K562 (cell line): ENCODE data around the gene SERP1. TPM values are rescaled to one million over a fixed set of nuclear protein-coding genes. Genes with fewer than 3 reads are reported as not detected.

ENCODE experiments used
- ARID1B ChIP-seq: fragments of 450-650 bp; IDR thresholded peaks from 2 replicates; pipeline ENCODE4 v1.6.1; 2016; ENCODE audit warnings: antibody characterized with exemption, mild to moderate bottlenecking, inconsistent platforms
- CBFA2T2 ChIP-seq: fragments of 450-650 bp; conservative IDR thresholded peaks from 2 replicates; pipeline ENCODE4 v1.6.1; 2017; ENCODE audit warnings: mild to moderate bottlenecking
- FOS ChIP-seq: IDR thresholded peaks from 3 replicates; pipeline ENCODE4 v1.6.1; 2011; ENCODE audit not compliant: insufficient read length; ENCODE audit errors: extremely low read depth
- LEF1 ChIP-seq: fragments of 450-650 bp; IDR thresholded peaks from 2 replicates; pipeline ENCODE4 v1.6.1; 2016; ENCODE audit warnings: mild to moderate bottlenecking
- MAFG ChIP-seq: fragments of 450-650 bp; conservative IDR thresholded peaks from 2 replicates; pipeline ENCODE4 v1.6.1; 2016; ENCODE audit warnings: missing genetic modification characterization, missing compliant biosample characterization
- MAZ ChIP-seq, 2 experiments: fragments of 450-650 bp in 1 of 2; sonication (generic) in 1 of 2; formaldehyde crosslinking; IDR thresholded peaks in 1 of 2; conservative IDR thresholded peaks in 1 of 2; 2 replicates each; pipeline versions ENCODE4 v1.4.0 to v1.5.0; 2020; ENCODE audit warnings: mild to moderate bottlenecking in 1 of 2, missing genetic modification reagents in 1 of 2
- MTA1 ChIP-seq: fragments of 450-650 bp; IDR thresholded peaks from 2 replicates; pipeline ENCODE4 v1.6.1; 2017; ENCODE audit warnings: borderline replicate concordance
- MTF1 ChIP-seq: fragments of 250-450 bp; sonication (Bioruptor Pico); IDR thresholded peaks from 2 replicates; pipeline ENCODE4 v1.9.0; 2021; ENCODE audit warnings: moderate library complexity, mild to moderate bottlenecking, inconsistent platforms, borderline replicate concordance
- MYC ChIP-seq, 2 experiments: fragments of 250-450 bp in 1 of 2; sonication (Bioruptor Pico) in 1 of 2; IDR thresholded peaks; 2 replicates each; pipeline versions ENCODE4 v1.5.1 to v1.6.1; 2012 to 2021; ENCODE audit warnings: low read depth in 2 of 2, borderline replicate concordance in 1 of 2, improper control_type of control experiment in 1 of 2, low read length in 1 of 2, mild to moderate bottlenecking in 1 of 2, moderate library complexity in 1 of 2
- NFYB ChIP-seq: IDR thresholded peaks from 2 replicates; pipeline ENCODE4 v1.6.1; 2011; ENCODE audit warnings: mild to moderate bottlenecking, moderate library complexity; ENCODE audit not compliant: insufficient read length; ENCODE audit errors: extremely low read depth
- PTRF ChIP-seq: fragments of 450-650 bp; IDR thresholded peaks from 2 replicates; pipeline ENCODE4 v1.6.1; 2016; ENCODE audit warnings: mild to moderate bottlenecking, missing genetic modification characterization, missing compliant biosample characterization
- XRCC4 ChIP-seq: IDR thresholded peaks from one replicate; pipeline ENCODE4 v1.6.1; 2011; ENCODE audit not compliant: insufficient read depth, insufficient read length; ENCODE audit errors: extremely low read depth
- ZC3H4 ChIP-seq: sonication (generic); formaldehyde crosslinking; IDR thresholded peaks from 2 replicates; pipeline ENCODE4 v1.9.0; 2021; ENCODE audit warnings: missing genetic modification reagents, borderline replicate concordance
- ZFP1 ChIP-seq: fragments of 450-650 bp; formaldehyde crosslinking; IDR thresholded peaks from 2 replicates; pipeline ENCODE4 v1.4.0; 2020; ENCODE audit warnings: mild to moderate bottlenecking, mixed read lengths
- ZNF143 ChIP-seq: sonication (generic); formaldehyde crosslinking; IDR thresholded peaks from 2 replicates; pipeline ENCODE4 v1.9.0; 2022; ENCODE audit warnings: mild to moderate bottlenecking, missing genetic modification reagents
- ZNF175 ChIP-seq: fragments of 200-800 bp; sonication (Bioruptor generic); IDR thresholded peaks from 2 replicates; pipeline ENCODE4 v1.6.1; 2016; ENCODE audit warnings: low read depth, mild to moderate bottlenecking, missing genetic modification characterization, missing compliant biosample characterization
- ZNF184 ChIP-seq: sonication (generic); formaldehyde crosslinking; IDR thresholded peaks from 2 replicates; pipeline ENCODE4 v1.5.0; 2020; ENCODE audit warnings: missing genetic modification reagents
- ZNF217 ChIP-seq: sonication (generic); formaldehyde crosslinking; IDR thresholded peaks from 2 replicates; pipeline ENCODE4 v1.8.0; 2022; ENCODE audit warnings: mild to moderate bottlenecking, missing genetic modification reagents
- ZNF239 ChIP-seq: fragments of 250-450 bp; sonication (Bioruptor Pico); IDR thresholded peaks from 2 replicates; pipeline ENCODE4 v1.4.0; 2020; ENCODE audit warnings: mild to moderate bottlenecking
- polyA plus RNA-seq, 8 experiments: library from polyadenylated mRNA; depleted of rRNA in 4 of 8; stranded (reverse) in 5 of 8; unstranded in 3 of 8; fragments of >200 nt; fragmentation: Nextera tagmentation in 2 of 8; fragmentation: Illumina TruSeq in 1 of 8; extraction: Ambion mirVana in 2 of 8; extraction: Trizol in 1 of 8; gene quantifications; 2 replicates each; pipeline versions ENCODE4 v1.2.1 to v1.2.3, GENCODE V29; 2011 to 2014; ENCODE audit warnings: inconsistent platforms in 1 of 8, missing spikeins in 1 of 8
- total RNA-seq, 7 experiments: library from RNA; depleted of rRNA in 6 of 7; stranded (reverse); fragments of >200 nt in 6 of 7; fragmentation: Illumina TruSeq in 2 of 7; extraction: Trizol in 2 of 7; gene quantifications; 2 replicates each; pipeline versions ENCODE4 v1.2.1 to v1.2.3, GENCODE V29; 2011 to 2021; ENCODE audit warnings: low replicate concordance in 1 of 7
- TF ChIP-seq, protein P1 (sequence below): sonication (generic); formaldehyde crosslinking; IDR thresholded peaks from 2 replicates; pipeline ENCODE4 v1.8.0; 2022; ENCODE audit warnings: mild to moderate bottlenecking, missing genetic modification reagents
- TF ChIP-seq, protein P2 (sequence below): fragments of 250-450 bp; sonication (Bioruptor Pico); IDR thresholded peaks from 2 replicates; pipeline ENCODE4 v1.4.0; 2020
- TF ChIP-seq, protein P3 (sequence below): fragments of 250-450 bp; sonication (Bioruptor Pico); IDR thresholded peaks from 2 replicates; pipeline ENCODE4 v1.8.0; 2021; ENCODE audit warnings: borderline replicate concordance, mild to moderate bottlenecking, moderate library complexity; ENCODE audit not compliant: poor library complexity, severe bottlenecking

Gene SERP1
- total and polyA plus RNA-seq, 9 of the 15 experiments (the other 6 are each of a cell fraction or from before 2014, with no cell fraction given), result 38.6 to 443 (median 121) TPM

DNA sequence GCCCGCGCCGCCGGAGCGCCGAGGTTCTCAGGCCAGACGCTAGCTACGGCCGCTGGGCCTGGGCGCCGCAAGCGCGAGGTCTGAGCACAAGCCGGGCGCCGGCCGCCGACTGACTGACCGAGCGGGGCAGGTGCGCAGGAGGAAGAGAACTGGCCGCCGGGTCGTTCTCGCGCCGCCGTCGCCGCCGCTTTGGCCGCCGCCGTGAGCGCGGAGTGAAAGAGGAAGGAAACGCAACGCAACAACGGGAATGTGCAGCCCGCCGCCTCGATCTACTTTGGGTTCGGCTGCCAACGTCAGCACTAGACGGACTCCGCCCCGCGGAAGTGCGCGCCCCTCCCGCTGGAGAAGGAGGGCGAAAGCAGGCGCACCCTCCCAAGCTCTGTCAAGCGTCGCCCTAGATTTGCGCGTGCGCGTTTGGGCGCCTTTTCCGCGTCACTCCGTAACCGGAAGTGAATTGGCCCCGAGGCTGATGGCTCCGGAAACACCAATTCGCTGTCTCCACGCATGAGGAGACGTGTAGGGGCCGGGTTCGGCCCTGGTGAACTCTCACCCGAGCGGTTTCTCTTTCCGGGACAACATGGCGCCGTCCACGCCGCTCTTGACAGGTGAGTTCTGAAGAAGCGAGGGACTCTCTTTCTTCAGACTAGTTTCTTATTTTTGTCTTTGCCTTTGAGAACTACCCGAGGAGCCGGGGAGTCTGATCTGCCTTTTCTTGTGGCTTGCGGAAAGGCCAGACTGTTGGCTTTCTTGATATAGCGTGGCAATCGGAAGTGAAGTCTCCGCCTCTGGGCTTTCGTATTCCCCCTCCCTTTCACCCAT is at the start of gene SERP1, which contains the start of gene EIF2A (continued):
- no peak for TF ChIP-seq LEF1
- TF ChIP-seq, protein P1, sequence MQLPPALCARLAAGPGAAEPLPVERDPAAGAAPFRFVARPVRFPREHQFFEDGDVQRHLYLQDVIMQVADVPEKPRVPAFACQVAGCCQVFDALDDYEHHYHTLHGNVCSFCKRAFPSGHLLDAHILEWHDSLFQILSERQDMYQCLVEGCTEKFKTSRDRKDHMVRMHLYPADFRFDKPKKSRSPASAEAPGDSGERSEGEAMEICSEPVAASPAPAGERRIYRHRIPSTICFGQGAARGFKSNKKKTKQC (CRISPR knock-in tag), result peak; percentile 76
- TF ChIP-seq ZNF175 (CRISPR knock-in tag), result peak; percentile 21; the same call in 1 of the 2 replicates
- TF ChIP-seq XRCC4, result no peak
- no peak for TF ChIP-seq ZFP1
- TF ChIP-seq ARID1B, result no peak
- no peak for TF ChIP-seq ZNF217 (CRISPR knock-in tag)
- TF ChIP-seq MTF1, result no peak
- peak; percentile 99 for TF ChIP-seq MTA1
- TF ChIP-seq PTRF (tag), result no peak
- no peak for TF ChIP-seq ZC3H4 (CRISPR knock-in tag)
- no peak; the same call in 1 of the 2 replicates for TF ChIP-seq ZNF143
- no peak for TF ChIP-seq CBFA2T2
- no peak for TF ChIP-seq NFYB
- TF ChIP-seq MAZ (CRISPR knock-in tag; conservative IDR thresholded peaks at IDR 0.05 in 1 of 2, IDR thresholded peaks at IDR 0.05 in 1 of 2), result peak; percentile 97 to 98
- TF ChIP-seq ZNF184, result no peak
- peak; percentile 98 for TF ChIP-seq MYC (IDR thresholded peaks at IDR 0.05; ENCODE audit: low read depth, low read length)
- peak; percentile 92; the same call in 1 of the 2 replicates for TF ChIP-seq MYC (CRISPR knock-in tag; IDR thresholded peaks at IDR 0.05; ENCODE audit: borderline replicate concordance, low read depth)
- TF ChIP-seq, protein P2, sequence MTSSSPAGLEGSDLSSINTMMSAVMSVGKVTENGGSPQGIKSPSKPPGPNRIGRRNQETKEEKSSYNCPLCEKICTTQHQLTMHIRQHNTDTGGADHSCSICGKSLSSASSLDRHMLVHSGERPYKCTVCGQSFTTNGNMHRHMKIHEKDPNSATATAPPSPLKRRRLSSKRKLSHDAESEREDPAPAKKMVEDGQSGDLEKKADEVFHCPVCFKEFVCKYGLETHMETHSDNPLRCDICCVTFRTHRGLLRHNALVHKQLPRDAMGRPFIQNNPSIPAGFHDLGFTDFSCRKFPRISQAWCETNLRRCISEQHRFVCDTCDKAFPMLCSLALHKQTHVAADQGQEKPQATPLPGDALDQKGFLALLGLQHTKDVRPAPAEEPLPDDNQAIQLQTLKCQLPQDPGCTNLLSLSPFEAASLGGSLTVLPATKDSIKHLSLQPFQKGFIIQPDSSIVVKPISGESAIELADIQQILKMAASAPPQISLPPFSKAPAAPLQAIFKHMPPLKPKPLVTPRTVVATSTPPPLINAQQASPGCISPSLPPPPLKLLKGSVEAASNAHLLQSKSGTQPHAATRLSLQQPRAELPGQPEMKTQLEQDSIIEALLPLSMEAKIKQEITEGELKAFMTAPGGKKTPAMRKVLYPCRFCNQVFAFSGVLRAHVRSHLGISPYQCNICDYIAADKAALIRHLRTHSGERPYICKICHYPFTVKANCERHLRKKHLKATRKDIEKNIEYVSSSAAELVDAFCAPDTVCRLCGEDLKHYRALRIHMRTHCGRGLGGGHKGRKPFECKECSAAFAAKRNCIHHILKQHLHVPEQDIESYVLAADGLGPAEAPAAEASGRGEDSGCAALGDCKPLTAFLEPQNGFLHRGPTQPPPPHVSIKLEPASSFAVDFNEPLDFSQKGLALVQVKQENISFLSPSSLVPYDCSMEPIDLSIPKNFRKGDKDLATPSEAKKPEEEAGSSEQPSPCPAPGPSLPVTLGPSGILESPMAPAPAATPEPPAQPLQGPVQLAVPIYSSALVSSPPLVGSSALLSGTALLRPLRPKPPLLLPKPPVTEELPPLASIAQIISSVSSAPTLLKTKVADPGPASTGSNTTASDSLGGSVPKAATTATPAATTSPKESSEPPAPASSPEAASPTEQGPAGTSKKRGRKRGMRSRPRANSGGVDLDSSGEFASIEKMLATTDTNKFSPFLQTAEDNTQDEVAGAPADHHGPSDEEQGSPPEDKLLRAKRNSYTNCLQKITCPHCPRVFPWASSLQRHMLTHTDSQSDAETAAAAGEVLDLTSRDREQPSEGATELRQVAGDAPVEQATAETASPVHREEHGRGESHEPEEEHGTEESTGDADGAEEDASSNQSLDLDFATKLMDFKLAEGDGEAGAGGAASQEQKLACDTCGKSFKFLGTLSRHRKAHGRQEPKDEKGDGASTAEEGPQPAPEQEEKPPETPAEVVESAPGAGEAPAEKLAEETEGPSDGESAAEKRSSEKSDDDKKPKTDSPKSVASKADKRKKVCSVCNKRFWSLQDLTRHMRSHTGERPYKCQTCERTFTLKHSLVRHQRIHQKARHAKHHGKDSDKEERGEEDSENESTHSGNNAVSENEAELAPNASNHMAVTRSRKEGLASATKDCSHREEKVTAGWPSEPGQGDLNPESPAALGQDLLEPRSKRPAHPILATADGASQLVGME (CRISPR knock-in tag), result 0 out of 2 replicates have a peak, but pooled peaks have one; percentile 75
- TF ChIP-seq FOS, result no peak
- no peak for TF ChIP-seq ZNF239
- TF ChIP-seq MAFG (tag), result no peak
- TF ChIP-seq, protein P3, sequence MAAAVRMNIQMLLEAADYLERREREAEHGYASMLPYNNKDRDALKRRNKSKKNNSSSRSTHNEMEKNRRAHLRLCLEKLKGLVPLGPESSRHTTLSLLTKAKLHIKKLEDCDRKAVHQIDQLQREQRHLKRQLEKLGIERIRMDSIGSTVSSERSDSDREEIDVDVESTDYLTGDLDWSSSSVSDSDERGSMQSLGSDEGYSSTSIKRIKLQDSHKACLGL (CRISPR knock-in tag), result peak; percentile 86
